Adrenal gland (tissue), 12 donors: ENCODE data around the gene KLHL10. TPM values are rescaled to one million over a fixed set of nuclear protein-coding genes. Genes with fewer than 3 reads are reported as not detected.
"Not testable (repeated sequence)": the region's sequence is repeated elsewhere in the genome, so short reads cannot be mapped to it uniquely, and the experiment has no call there.

Experiments used
- DNase-seq, 7 donors: peaks; one replicate each; pipeline ENCODE4 v3.0.0-alpha.2; 2019 to 2020
- H3K27ac ChIP-seq, 5 donors: fragments of 200-600 bp; sonication (generic) in 4 of 5; 1 replicate in 3 of 5; 2 replicates in 2 of 5; pipeline versions ENCODE4 v1.5.1 to v1.8.0; 2016 to 2020; ENCODE audit warnings: mild to moderate bottlenecking in 1 of 5
- H3K27me3 ChIP-seq: fragments of 200-600 bp; 2 replicates; pipeline ENCODE4 v1.8.0; 2021
- H3K36me3 ChIP-seq, 2 donors: fragments of 200-600 bp; replicated peaks in 1 of 2; 1 replicate in 1 of 2; 2 replicates in 1 of 2; pipeline versions ENCODE4 v1.5.1 to v1.8.0; 2018 to 2022
- H3K4me1 ChIP-seq, 2 donors: fragments of 200-600 bp; replicated peaks in 1 of 2; 1 replicate in 1 of 2; 2 replicates in 1 of 2; pipeline versions ENCODE4 v1.5.1 to v1.8.0; 2018 to 2021
- H3K4me3 ChIP-seq, 4 donors: fragments of 200-600 bp; sonication (generic) in 3 of 4; one replicate each; pipeline ENCODE4 v1.5.1; 2016 to 2018
- H3K9me3 ChIP-seq, 3 donors: fragments of 200-600 bp; sonication (generic) in 1 of 3; replicated peaks in 1 of 3; 1 replicate in 2 of 3; 2 replicates in 1 of 3; pipeline versions ENCODE4 v1.5.1 to v1.8.0; 2016 to 2021
- POLR2A ChIP-seq, 2 donors: fragments of 450-650 bp; IDR thresholded peaks; one replicate each; pipeline ENCODE4 v1.6.1; 2017; ENCODE audit warnings: antibody characterized with exemption in 2 of 2, mild to moderate bottlenecking in 2 of 2, moderate library complexity in 1 of 2
- WGBS, 4 donors: extraction: QIAGEN DNeasy Blood & Tissue Kit in 2 of 4; methylation state at CpG; one replicate each; pipeline versions ENCODE4 v1.1.5 to v1.1.7; 2013 to 2017; 5-methylcytosine and 5-hydroxymethylcytosine counted together
- intact Hi-C, 2 donors: fragments of 100-400 bp; cut with DNase I; formaldehyde crosslinking; loops; one replicate each; pipeline versions ENCODE4 v1.14.1 to v1.15.0; 2022 to 2023
- polyA plus RNA-seq, 3 donors: library from polyadenylated mRNA; stranded (reverse); fragments of 200-250 nt in 2 of 3; fragments of 350-450 nt in 1 of 3; fragmentation: Illumina TruSeq in 1 of 3; extraction: RNeasy Lipid Tissue Mini Kit (QIAGEN cat#74804) in 1 of 3; gene quantifications; one replicate each; pipeline ENCODE4 v1.2.3, GENCODE V29; 2013 to 2014
- total RNA-seq, 9 donors: library from RNA; depleted of rRNA in 4 of 9; stranded (reverse); fragments of >200 nt in 4 of 9; fragments of 120-200 nt in 1 of 9; fragmentation: NEBNext Ultra II Directional in 1 of 9; extraction: Animal tissue kit (Norgen Biotek cat#: 25700) in 1 of 9; gene quantifications; one replicate each; pipeline versions ENCODE4 v1.1.0 to v1.2.4, GENCODE V29; 2013 to 2023
- TF ChIP-seq, protein P1 (sequence below), 6 experiments: fragments of 450-650 bp in 4 of 6; fragments of 200-600 bp in 2 of 6; sonication (generic) in 1 of 6; IDR thresholded peaks; 1 replicate in 5 of 6; 2 replicates in 1 of 6; pipeline versions ENCODE4 v1.5.1 to v1.8.0; 2016 to 2021; ENCODE audit warnings: antibody characterized with exemption in 6 of 6, mild to moderate bottlenecking in 2 of 6, moderate library complexity in 1 of 6
- donor health status: healthy with polysubstance abuse.
- donor health status: Bipolar disorder and iron deficiency.
- donor health status: DM: yes; HTN: yes; CAD: no.
- donor health status: DM: no; HTN: no; CAD: no.
- donor health status: DM: no; HTN: no; CAD: no.
- donor health status: DM: yes; HTN: yes; CAD: no.

Gene KLHL10
- total and polyA plus RNA-seq, 12 donors: 0.10 to 0.29 (median 0.24) TPM; not detected in 9

DNA sequence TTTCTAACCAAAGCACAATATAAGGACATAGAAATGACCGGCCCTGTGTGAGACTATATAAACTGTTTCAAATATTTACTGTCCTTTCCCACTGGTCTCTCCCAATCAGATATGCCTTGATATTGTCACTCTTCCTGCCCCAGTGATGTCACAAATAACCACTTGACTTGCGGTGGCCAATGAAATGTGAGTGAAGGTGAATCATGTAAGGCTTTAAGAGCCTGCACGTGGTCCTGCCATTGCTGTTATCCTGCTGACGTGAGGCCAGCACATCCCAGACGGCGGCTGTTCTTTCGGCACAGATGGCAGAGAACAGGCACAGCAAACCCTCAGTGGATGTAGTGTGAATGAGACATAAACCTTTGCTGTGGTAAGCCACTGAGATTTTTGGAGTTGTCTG, 33.0 kb downstream of the KLHL10 start:
- TF ChIP-seq, protein P1, sequence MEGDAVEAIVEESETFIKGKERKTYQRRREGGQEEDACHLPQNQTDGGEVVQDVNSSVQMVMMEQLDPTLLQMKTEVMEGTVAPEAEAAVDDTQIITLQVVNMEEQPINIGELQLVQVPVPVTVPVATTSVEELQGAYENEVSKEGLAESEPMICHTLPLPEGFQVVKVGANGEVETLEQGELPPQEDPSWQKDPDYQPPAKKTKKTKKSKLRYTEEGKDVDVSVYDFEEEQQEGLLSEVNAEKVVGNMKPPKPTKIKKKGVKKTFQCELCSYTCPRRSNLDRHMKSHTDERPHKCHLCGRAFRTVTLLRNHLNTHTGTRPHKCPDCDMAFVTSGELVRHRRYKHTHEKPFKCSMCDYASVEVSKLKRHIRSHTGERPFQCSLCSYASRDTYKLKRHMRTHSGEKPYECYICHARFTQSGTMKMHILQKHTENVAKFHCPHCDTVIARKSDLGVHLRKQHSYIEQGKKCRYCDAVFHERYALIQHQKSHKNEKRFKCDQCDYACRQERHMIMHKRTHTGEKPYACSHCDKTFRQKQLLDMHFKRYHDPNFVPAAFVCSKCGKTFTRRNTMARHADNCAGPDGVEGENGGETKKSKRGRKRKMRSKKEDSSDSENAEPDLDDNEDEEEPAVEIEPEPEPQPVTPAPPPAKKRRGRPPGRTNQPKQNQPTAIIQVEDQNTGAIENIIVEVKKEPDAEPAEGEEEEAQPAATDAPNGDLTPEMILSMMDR (IDR thresholded peaks at IDR 0.05): no peak
- no peak for TF ChIP-seq POLR2A (IDR thresholded peaks at IDR 0.05)
- no peaks in the 10 kb centered on the region for H3K27me3 ChIP-seq
- intact Hi-C loops: no loop called here
- DNase-seq: no peak
- no peaks in the 10 kb centered on the region for H3K4me1 ChIP-seq
- H3K4me3 ChIP-seq: no peak overlapping the region
- 85 to 95% (median 90%) methylated on average over 2 to 7 of the region's 7 CpGs for WGBS, 4 donors
- no peak overlapping the region for H3K27ac ChIP-seq
- no peaks in the 10 kb centered on the region for H3K9me3 ChIP-seq
- H3K36me3 ChIP-seq: peaks cover 0 to 65% of the 10 kb centered on the region in 2 donors

GRCh38 chr17:41871789-41872188, 34.2 kb downstream of the KLHL10 start:
- H3K36me3 ChIP-seq: peaks cover 0 to 67% of the 10 kb centered on the region in 2 donors
- no peaks in the 10 kb centered on the region for H3K27me3 ChIP-seq
- 93 to 97% (median 96%) methylated on average over 6 to 10 of the region's 10 CpGs for WGBS, 4 donors
- H3K4me1 ChIP-seq: no peaks in the 10 kb centered on the region
- intact Hi-C loops: no loop called here
- H3K4me3 ChIP-seq: no peak overlapping the region
- TF ChIP-seq, protein P1 (IDR thresholded peaks at IDR 0.05): no peak
- TF ChIP-seq POLR2A (IDR thresholded peaks at IDR 0.05): no peak
- no peaks in the 10 kb centered on the region for H3K9me3 ChIP-seq
- DNase-seq: no peak
- no peak overlapping the region for H3K27ac ChIP-seq

- no peaks in the 10 kb centered on the region for H3K4me1 ChIP-seq
- no peaks in the 10 kb centered on the region for H3K27me3 ChIP-seq
- H3K36me3 ChIP-seq: peaks cover 0 to 73% of the 10 kb centered on the region in 2 donors
- WGBS, 4 donors: 93 to 99% (median 96%) methylated on average over 8 to 10 of the region's 10 CpGs
- H3K9me3 ChIP-seq: no peaks in the 10 kb centered on the region
- no peak overlapping the region for H3K27ac ChIP-seq
- intact Hi-C loops: no loop called here
- TF ChIP-seq, protein P1 (IDR thresholded peaks at IDR 0.05): no peak
- TF ChIP-seq POLR2A (IDR thresholded peaks at IDR 0.05): no peak
- no peak for DNase-seq
- H3K4me3 ChIP-seq: no peak overlapping the region
Measured at GRCh38 chr17:41873559-41874292, 36.1 kb downstream of the KLHL10 start.

DNA sequence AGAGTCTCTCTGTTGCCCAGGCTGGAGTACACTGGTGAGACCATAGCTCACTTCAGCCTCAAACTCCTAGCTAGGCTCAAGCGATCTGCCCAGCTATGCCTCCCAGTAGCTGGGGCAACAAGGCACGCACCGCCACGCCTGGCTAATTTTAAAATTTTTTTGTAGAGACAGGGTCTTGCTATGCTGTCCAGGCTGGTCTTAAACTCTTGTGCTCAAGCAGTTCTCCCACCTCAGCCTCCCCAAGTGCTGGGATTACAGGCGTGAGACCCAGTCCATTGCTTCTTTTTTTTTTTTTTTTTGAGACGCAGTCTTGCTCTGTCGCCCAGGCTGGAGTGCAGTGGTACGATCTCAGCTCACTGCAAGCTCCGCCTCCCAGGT, 36.7 kb downstream of the KLHL10 start:
- H3K27ac ChIP-seq, intact Hi-C loops, H3K9me3 ChIP-seq, H3K4me1 ChIP-seq, DNase-seq, H3K4me3 ChIP-seq, H3K27me3 ChIP-seq: not testable (repeated sequence)
- WGBS, 4 donors: 93 to 97% (median 95%) methylated on average over 8 to 9 of the region's 9 CpGs
- H3K36me3 ChIP-seq: peaks cover 0 to 71% of the 10 kb centered on the region in 2 donors

- H3K4me1 ChIP-seq: no peaks in the 10 kb centered on the region
- H3K27me3 ChIP-seq: no peaks in the 10 kb centered on the region
- TF ChIP-seq, protein P1 (IDR thresholded peaks at IDR 0.05): no peak
- TF ChIP-seq POLR2A (IDR thresholded peaks at IDR 0.05): no peak
- no peak for DNase-seq
- no peak overlapping the region for H3K4me3 ChIP-seq
- no peak overlapping the region for H3K27ac ChIP-seq
- 84 to 95% (median 88%) methylated on average over 4 of the region's 4 CpGs for WGBS, 4 donors
- peaks cover 0 to 64% of the 10 kb centered on the region in 2 donors for H3K36me3 ChIP-seq
- intact Hi-C loops: loop anchor here in 1 of 2 donors (10.0 kb wide), 1 partner anchor 145 kb away; the partner anchor contains the start of gene HAP1
- no peaks in the 10 kb centered on the region for H3K9me3 ChIP-seq
Measured at GRCh38 chr17:41880130-41880529, 42.5 kb downstream of the KLHL10 start.
